ENCODE results near the gene GCLC. TPM values are rescaled to one million over a fixed set of nuclear protein-coding genes. Genes with fewer than 3 reads are reported as not detected.

The GCLC gene
- total and polyA plus RNA-seq, 2 donors from 2014 or later: 14.8 to 31.8 TPM

- no peak for TF ChIP-seq CTCF (IDR thresholded peaks at IDR 0.05; ENCODE audit: borderline replicate concordance, extremely low read depth, insufficient read depth)
- H3K9ac ChIP-seq (ENCODE audit: low read length in 3 of 3): peak overlapping the region; percentile 9 to 85 (median 67)
- H3K4me3 ChIP-seq (ENCODE audit: low read length in 3 of 3): peak overlapping the region; percentile 58 to 88 (median 74)
- H3K4me1 ChIP-seq (ENCODE audit: control insufficient read depth in 2 of 3, insufficient read depth in 2 of 3, low read depth in 1 of 3, low read length in 3 of 3): peaks cover 0 to 18% (median 9%) of the 10 kb centered on the region in 3 donors
- H3K27me3 ChIP-seq (ENCODE audit: control insufficient read depth, insufficient read depth, low read length): no peaks in the 10 kb centered on the region
- H3K27ac ChIP-seq (ENCODE audit: low read depth in 2 of 2, low read length in 2 of 2): peak overlapping the region in 1 of 2 donors; percentile 93
- DNase-seq: peak in 2 of 5 donors; percentile 27 to 55
- H3K9me3 ChIP-seq (ENCODE audit: control insufficient read depth in 2 of 3, insufficient read depth in 1 of 3, low read length in 3 of 3): no peaks in the 10 kb centered on the region
- FAIRE-seq: no peak
- intact Hi-C loops (cut with DNase I): no loop called here
- no peaks in the 10 kb centered on the region for H3K36me3 ChIP-seq (ENCODE audit: control insufficient read depth in 2 of 3, insufficient read depth in 3 of 3, low read length in 3 of 3)
These were observed 1.3 kb downstream of the GCLC start for GRCh38 chr6:53543359-53544216.

- Histone ChIP-seq H3K36me3 (ENCODE audit: control insufficient read depth in 2 of 3, insufficient read depth in 3 of 3, low read length in 3 of 3) (no peaks in the 10 kb centered on the region), H3K27me3 (ENCODE audit: control insufficient read depth, insufficient read depth, low read length) (no peaks in the 10 kb centered on the region), H3K4me1 (ENCODE audit: control insufficient read depth in 2 of 3, insufficient read depth in 2 of 3, low read depth in 1 of 3, low read length in 3 of 3) (peaks cover 0 to 10% (median 0%) of the 10 kb centered on the region in 3 donors), H3K9ac (ENCODE audit: low read length in 3 of 3) (no peak overlapping the region), H3K27ac (ENCODE audit: low read depth in 2 of 2, low read length in 2 of 2) (no peak overlapping the region), H3K4me3 (ENCODE audit: low read length in 3 of 3) (no peak overlapping the region), H3K9me3 (ENCODE audit: control insufficient read depth in 2 of 3, insufficient read depth in 1 of 3, low read length in 3 of 3) (no peaks in the 10 kb centered on the region)
- DNase-seq: no peak
- no peak for FAIRE-seq
- intact Hi-C loops (cut with DNase I): no loop called here
- no peak for TF ChIP-seq CTCF (IDR thresholded peaks at IDR 0.05; ENCODE audit: borderline replicate concordance, extremely low read depth, insufficient read depth)
These were observed 3.0 kb downstream of the GCLC start for GRCh38 chr6:53541900-53542299.

- Histone ChIP-seq H3K4me3 (ENCODE audit: low read length in 3 of 3) (no peak overlapping the region), H3K9ac (ENCODE audit: low read length in 3 of 3) (no peak overlapping the region), H3K4me1 (ENCODE audit: control insufficient read depth in 2 of 3, insufficient read depth in 2 of 3, low read depth in 1 of 3, low read length in 3 of 3) (peaks cover 0 to 8% (median 0%) of the 10 kb centered on the region in 3 donors), H3K27ac (ENCODE audit: low read depth in 2 of 2, low read length in 2 of 2) (no peak overlapping the region), H3K9me3 (ENCODE audit: control insufficient read depth in 2 of 3, insufficient read depth in 1 of 3, low read length in 3 of 3) (no peaks in the 10 kb centered on the region), H3K36me3 (ENCODE audit: control insufficient read depth in 2 of 3, insufficient read depth in 3 of 3, low read length in 3 of 3) (no peaks in the 10 kb centered on the region), H3K27me3 (ENCODE audit: control insufficient read depth, insufficient read depth, low read length) (no peaks in the 10 kb centered on the region)
- intact Hi-C loops (cut with DNase I): no loop called here
- FAIRE-seq (no peak), DNase-seq (no peak)
- TF ChIP-seq CTCF (IDR thresholded peaks at IDR 0.05; ENCODE audit: borderline replicate concordance, extremely low read depth, insufficient read depth): no peak
These were observed 4.7 kb downstream of the GCLC start for GRCh38 chr6:53540129-53540692.
